NB4 (cell line): ENCODE results near the gene MAFB.

Source experiments
- DNase-seq: peaks from one replicate; pipeline ENCODE4 v3.0.0; 2010; ENCODE audit warnings: low read depth
- H3K4me3 ChIP-seq: one replicate; pipeline ENCODE4 v1.5.1; 2011; ENCODE audit warnings: mild to moderate bottlenecking, low read depth, low read length, moderate library complexity
- CTCF ChIP-seq: IDR thresholded peaks from one replicate; pipeline ENCODE4 v1.5.1; 2012; ENCODE audit warnings: low read depth, low read length
- MAX ChIP-seq: IDR thresholded peaks from 2 replicates; pipeline ENCODE4 v1.6.1; 2011; ENCODE audit warnings: low read depth, low read length
- MYC ChIP-seq: IDR thresholded peaks from 2 replicates; pipeline ENCODE4 v1.6.1; 2011; ENCODE audit warnings: low read depth, low read length
- POLR2A ChIP-seq: IDR thresholded peaks from 2 replicates; pipeline ENCODE4 v1.6.1; 2011; ENCODE audit warnings: mild to moderate bottlenecking; ENCODE audit not compliant: insufficient read length; ENCODE audit errors: extremely low read depth

MAFB gene

GRCh38 chr20:40651151-40651550 is 37.9 kb downstream of the MAFB start:
- no peak for TF ChIP-seq CTCF
- no peak overlapping the region for H3K4me3 ChIP-seq
- DNase-seq, result no peak

GRCh38 chr20:40650707-40651106 is 38.3 kb downstream of the MAFB start:
- no peak for DNase-seq
- TF ChIP-seq MYC, result no peak
- TF ChIP-seq CTCF, result no peak
- no peak for TF ChIP-seq MAX
- no peak for TF ChIP-seq POLR2A
- no peak overlapping the region for H3K4me3 ChIP-seq

- no peak overlapping the region for H3K4me3 ChIP-seq
- TF ChIP-seq MYC (no peak), POLR2A (no peak), MAX (no peak), CTCF (no peak)
- no peak for DNase-seq
Measured at GRCh38 chr20:40648210-40649072, 40.6 kb downstream of the MAFB start.

- no peak overlapping the region for H3K4me3 ChIP-seq
- TF ChIP-seq MYC (no peak), CTCF (no peak), MAX (no peak), POLR2A (no peak)
- DNase-seq, result no peak
Measured at GRCh38 chr20:40646813-40647212, 42.2 kb downstream of the MAFB start.

- DNase-seq, result no peak
- TF ChIP-seq MYC (no peak), POLR2A (no peak), MAX (no peak), CTCF (no peak)
- no peak overlapping the region for H3K4me3 ChIP-seq
Measured at GRCh38 chr20:40646361-40646760, 42.7 kb downstream of the MAFB start.

- no peak for DNase-seq
- TF ChIP-seq CTCF (no peak), MAX (no peak), POLR2A (no peak), MYC (no peak)
- H3K4me3 ChIP-seq, result no peak overlapping the region
Measured at GRCh38 chr20:40644863-40645262, 44.2 kb downstream of the MAFB start.
